IMR-90 (cell line): ENCODE data around the gene SYMPK. TPM values are rescaled to one million over a fixed set of nuclear protein-coding genes. Genes with fewer than 3 reads are reported as not detected.
A peak's percentile ranks its signal among the peaks of the same experiment; 100 is the strongest.

Experiments used
- ATAC-seq: fragments of 200-7000 bp; cut with Tn5 transposase; 2 replicates; pipeline ENCODE4 v1.9.1; 2020; ENCODE audit warnings: low read depth, mild to moderate bottlenecking, moderate library complexity
- BruUV-seq: library from RNA; stranded (reverse); fragments of 400-500 nt; replicated peaks from 2 replicates; lab custom pipeline; 2021; lab: Mats Ljungman, UMichigan
- CTCF ChIA-PET: fragments of 300-600 bp; formaldehyde crosslinking; extraction: SDS; loops from one replicate; lab custom pipeline; 2021; ENCODE audit warnings: antibody characterized with exemption; lab: Yijun Ruan, JAX
- POLR2A ChIA-PET: fragments of 300-600 bp; sonication (Branson Sonifier 250); formaldehyde crosslinking; loops from one replicate; lab custom pipeline; 2022; ENCODE audit warnings: antibody characterized with exemption; ENCODE audit not compliant: unreplicated experiment; lab: Charles Lee
- DNase-seq: peaks from one replicate; pipeline ENCODE4 v3.0.0; 2013
- H2AFZ ChIP-seq: replicated peaks from 2 replicates; pipeline ENCODE3; 2013; ENCODE audit warnings: low read length, mild to moderate bottlenecking; ENCODE audit not compliant: poor library complexity
- H2AK5ac ChIP-seq: 2 replicates; pipeline ENCODE4 v1.6.1; 2013; ENCODE audit warnings: low read depth, low read length, inconsistent platforms
- H2AK9ac ChIP-seq: replicated peaks from 2 replicates; pipeline ENCODE3; 2013; ENCODE audit warnings: mild to moderate bottlenecking, low read depth, low read length, moderate library complexity; ENCODE audit not compliant: poor library complexity
- H2BK120ac ChIP-seq: 2 replicates; pipeline ENCODE4 v1.6.1; 2013; ENCODE audit warnings: low read depth, low read length, inconsistent platforms
- H2BK15ac ChIP-seq: 3 replicates; pipeline ENCODE4 v1.6.1; 2013; ENCODE audit warnings: low read depth, low read length, inconsistent platforms
- H2BK20ac ChIP-seq: 2 replicates; pipeline ENCODE4 v1.6.1; 2013; ENCODE audit warnings: low read depth, mild to moderate bottlenecking, inconsistent platforms, low read length, moderate library complexity
- H2BK5ac ChIP-seq: 2 replicates; pipeline ENCODE4 v1.6.1; 2013; ENCODE audit warnings: mild to moderate bottlenecking, low read depth, low read length, inconsistent platforms; ENCODE audit not compliant: poor library complexity, severe bottlenecking
- H3K14ac ChIP-seq: replicated peaks from 2 replicates; pipeline ENCODE4 v1.6.1; 2013; ENCODE audit warnings: low read depth, low read length, inconsistent platforms
- H3K18ac ChIP-seq: 2 replicates; pipeline ENCODE4 v1.6.1; 2013; ENCODE audit warnings: low read depth, low read length, control low read depth
- H3K23ac ChIP-seq: 2 replicates; pipeline ENCODE4 v1.6.1; 2013; ENCODE audit warnings: low read depth, low read length, inconsistent platforms
- H3K27ac ChIP-seq: 2 replicates; pipeline ENCODE4 v1.5.1; 2013; ENCODE audit warnings: mild to moderate bottlenecking, control low read depth, low read length; ENCODE audit not compliant: insufficient read depth
- H3K27me3 ChIP-seq: 2 replicates; pipeline ENCODE4 v1.6.1; 2013; ENCODE audit warnings: low read length; ENCODE audit not compliant: control insufficient read depth, insufficient read depth
- H3K36me3 ChIP-seq: 2 replicates; pipeline ENCODE4 v1.6.1; 2013; ENCODE audit warnings: low read length, mixed read lengths; ENCODE audit not compliant: control insufficient read depth, insufficient read depth
- H3K4ac ChIP-seq: 2 replicates; pipeline ENCODE4 v1.6.1; 2013; ENCODE audit warnings: low read depth, low read length, inconsistent platforms
- H3K4me1 ChIP-seq: 2 replicates; pipeline ENCODE4 v1.6.1; 2013; ENCODE audit warnings: low read length, mixed read lengths; ENCODE audit not compliant: control insufficient read depth, insufficient read depth
- H3K4me2 ChIP-seq: 2 replicates; pipeline ENCODE4 v1.6.1; 2013; ENCODE audit warnings: low read depth, mild to moderate bottlenecking, control low read depth, low read length, moderate library complexity
- H3K4me3 ChIP-seq: 2 replicates; pipeline ENCODE4 v1.5.1; 2013; ENCODE audit warnings: low read depth, mild to moderate bottlenecking, control low read depth, low read length, moderate library complexity; ENCODE audit not compliant: insufficient read depth
- H3K56ac ChIP-seq: 2 replicates; pipeline ENCODE4 v1.6.1; 2013; ENCODE audit warnings: low read length, inconsistent platforms; ENCODE audit not compliant: insufficient read depth; ENCODE audit errors: extremely low read depth
- H3K79me1 ChIP-seq, 2 experiments: 2 replicates each; pipeline ENCODE4 v1.6.1; 2013; ENCODE audit warnings: low read length in 2 of 2, inconsistent platforms in 1 of 2, low read depth in 1 of 2
- H3K9ac ChIP-seq: 2 replicates; pipeline ENCODE4 v1.6.1; 2013; ENCODE audit warnings: low read depth, low read length, control low read depth
- H3K9me1 ChIP-seq: 2 replicates; pipeline ENCODE4 v1.6.1; 2013; ENCODE audit warnings: low read length, inconsistent platforms; ENCODE audit not compliant: insufficient read depth
- H3K9me3 ChIP-seq: 2 replicates; pipeline ENCODE4 v1.6.1; 2013; ENCODE audit warnings: low read length; ENCODE audit not compliant: control insufficient read depth, insufficient read depth
- H4K20me1 ChIP-seq: 2 replicates; pipeline ENCODE4 v1.6.1; 2013; ENCODE audit warnings: low read length, inconsistent platforms; ENCODE audit not compliant: insufficient read depth
- H4K5ac ChIP-seq: 2 replicates; pipeline ENCODE4 v1.6.1; 2013; ENCODE audit warnings: mild to moderate bottlenecking, low read depth, low read length, control low read depth
- H4K8ac ChIP-seq, 2 experiments: 2 replicates each; pipeline ENCODE4 v1.6.1; 2013; ENCODE audit warnings: low read depth in 2 of 2, low read length in 2 of 2, control low read depth in 1 of 2, inconsistent platforms in 1 of 2
- H4K91ac ChIP-seq: 2 replicates; pipeline ENCODE4 v1.6.1; 2013; ENCODE audit warnings: low read depth, low read length, inconsistent platforms; ENCODE audit not compliant: insufficient read depth
- BHLHE40 ChIP-seq: fragments of 150-350 bp; IDR thresholded peaks from 2 replicates; pipeline ENCODE4 v1.6.1; 2016; ENCODE audit warnings: mild to moderate bottlenecking, low read depth, low read length
- CEBPB ChIP-seq: IDR thresholded peaks from 2 replicates; pipeline ENCODE4 v1.6.1; 2012; ENCODE audit warnings: low read depth, low read length, improper control_type of control experiment
- CHD1 ChIP-seq: IDR thresholded peaks from 2 replicates; pipeline ENCODE4 v1.6.1; 2012; ENCODE audit warnings: low read depth, low read length, improper control_type of control experiment
- CTCF ChIP-seq: conservative IDR thresholded peaks from 2 replicates; pipeline ENCODE4 v1.5.1; 2012; ENCODE audit warnings: mild to moderate bottlenecking, low read depth, low read length, improper control_type of control experiment
- ELK1 ChIP-seq: fragments of 150-350 bp; IDR thresholded peaks from 2 replicates; pipeline ENCODE4 v1.6.1; 2016; ENCODE audit warnings: low read depth, mild to moderate bottlenecking, low read length, moderate library complexity, borderline replicate concordance
- FOS ChIP-seq: fragments of 150-350 bp; IDR thresholded peaks from 2 replicates; pipeline ENCODE4 v1.6.1; 2016; ENCODE audit warnings: low read depth, low read length
- MAFK ChIP-seq: IDR thresholded peaks from 2 replicates; pipeline ENCODE4 v1.6.1; 2012; ENCODE audit warnings: low read depth, low read length, improper control_type of control experiment
- MAZ ChIP-seq: IDR thresholded peaks from 2 replicates; pipeline ENCODE4 v1.6.1; 2012; ENCODE audit warnings: low read depth, mild to moderate bottlenecking, low read length, improper control_type of control experiment, moderate library complexity, borderline replicate concordance
- POLR2A ChIP-seq: IDR thresholded peaks from 2 replicates; pipeline ENCODE4 v1.6.1; 2012; ENCODE audit warnings: mild to moderate bottlenecking, low read depth, low read length
- RAD21 ChIP-seq: IDR thresholded peaks from 2 replicates; pipeline ENCODE4 v1.6.1; 2012; ENCODE audit warnings: low read length, improper control_type of control experiment
- RCOR1 ChIP-seq: IDR thresholded peaks from 2 replicates; pipeline ENCODE4 v1.6.1; 2012; ENCODE audit warnings: mild to moderate bottlenecking, low read length, improper control_type of control experiment; ENCODE audit not compliant: insufficient replicate concordance
- SMC3 ChIP-seq: fragments of 150-350 bp; IDR thresholded peaks from 2 replicates; pipeline ENCODE4 v1.6.1; 2016; ENCODE audit warnings: low read depth, mild to moderate bottlenecking, antibody characterized with exemption, low read length, moderate library complexity
- WGBS, 2 experiments: methylation state at CpG; one replicate each; pipeline versions ENCODE4 v1.1.5 to v1.1.7; 2013; ENCODE audit warnings: missing lambda C conversion rate in 2 of 2; ENCODE audit not compliant: insufficient read length in 1 of 2; ENCODE audit errors: extremely low coverage in 2 of 2; 5-methylcytosine and 5-hydroxymethylcytosine counted together
- dilution Hi-C: fragments of 300-500 bp; cut with HindIII; formaldehyde crosslinking; loops from one replicate; pipeline ENCODE4 v1.14.3; 2018; ENCODE audit warnings: low sequenced_read_pairs; ENCODE audit not compliant: unreplicated experiment
- in situ Hi-C: fragments of 300-500 bp; cut with MboI; formaldehyde crosslinking; loops from 3 replicates; pipeline ENCODE4 v1.14.3; 2019; ENCODE audit warnings: low sequenced_read_pairs, inconsistent platforms, mixed read lengths
- intact Hi-C: fragments of 100-400 bp; cut with micrococcal nuclease; formaldehyde crosslinking; loops from 2 replicates; pipeline ENCODE4 v1.10.0; 2022
- polyA plus RNA-seq, 3 experiments: library from polyadenylated mRNA; depleted of rRNA; stranded (reverse); fragments of >200 nt; gene quantifications; 2 replicates each; pipeline ENCODE4 v1.2.3, GENCODE V29; 2012; ENCODE audit warnings: low replicate concordance in 1 of 3
- total RNA-seq: library from RNA; depleted of rRNA; stranded (reverse); fragments of >200 nt; gene quantifications from 2 replicates; pipeline ENCODE4 v1.2.3, GENCODE V29; 2012
- TF ChIP-seq, protein P1 (sequence below): fragments of 150-350 bp; IDR thresholded peaks from 2 replicates; pipeline ENCODE4 v1.6.1; 2017; ENCODE audit warnings: mild to moderate bottlenecking, antibody characterized with exemption, low read length, low read depth

Gene SYMPK
- total and polyA plus RNA-seq, 2 of the 4 experiments (the other 2 are of a cell fraction) = 35.3 to 71.5 TPM

DNA sequence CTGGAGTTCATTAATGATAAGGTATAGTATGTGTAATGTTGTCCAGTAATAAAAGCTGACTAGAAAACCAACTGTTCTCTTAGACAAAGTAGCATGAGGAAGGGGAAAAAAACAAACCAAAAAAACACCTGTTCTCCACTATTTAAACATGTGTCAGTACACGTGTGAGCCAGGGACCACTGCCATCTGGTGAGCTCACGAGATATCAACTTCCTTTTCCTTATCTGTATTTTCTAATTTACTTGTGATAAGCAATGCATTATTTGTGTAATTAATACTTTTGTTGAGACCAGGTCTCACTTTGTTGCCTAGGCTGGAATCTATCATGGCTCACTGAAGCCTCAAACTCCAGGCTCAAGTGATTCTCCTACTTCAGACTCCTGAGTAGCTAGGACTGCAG, 89.6 kb downstream of the SYMPK start:
- no peaks in the 10 kb centered on the region for H3K9me3 ChIP-seq
- no peak overlapping the region for H3K18ac ChIP-seq
- H2BK5ac ChIP-seq = no peak overlapping the region
- peaks cover 4 to 14% of the 10 kb centered on the region in 2 experiments; a peak in 2 of 4 replicates for H3K79me1 ChIP-seq
- H2BK20ac ChIP-seq = no peak overlapping the region
- no TSS peak for BruUV-seq
- dilution Hi-C loops (no loop called here), intact Hi-C loops (no loop called here), in situ Hi-C loops (no loop called here)
- no peak overlapping the region for H2BK120ac ChIP-seq
- no peak overlapping the region for H4K8ac ChIP-seq
- peak overlapping the region; percentile 42 for H2AK9ac ChIP-seq
- POLR2A ChIA-PET = interaction anchor here (1.2 kb wide), 1 partner anchor 9 kb away, joined by 3 read pairs; the partner anchor contains the start of gene DMPK
- TF ChIP-seq POLR2A = no peak
- TF ChIP-seq RCOR1 = no peak
- TF ChIP-seq SMC3 = no peak
- TF ChIP-seq CTCF = no peak
- TF ChIP-seq BHLHE40 = no peak
- no peak for TF ChIP-seq MAZ
- TF ChIP-seq, protein P1, sequence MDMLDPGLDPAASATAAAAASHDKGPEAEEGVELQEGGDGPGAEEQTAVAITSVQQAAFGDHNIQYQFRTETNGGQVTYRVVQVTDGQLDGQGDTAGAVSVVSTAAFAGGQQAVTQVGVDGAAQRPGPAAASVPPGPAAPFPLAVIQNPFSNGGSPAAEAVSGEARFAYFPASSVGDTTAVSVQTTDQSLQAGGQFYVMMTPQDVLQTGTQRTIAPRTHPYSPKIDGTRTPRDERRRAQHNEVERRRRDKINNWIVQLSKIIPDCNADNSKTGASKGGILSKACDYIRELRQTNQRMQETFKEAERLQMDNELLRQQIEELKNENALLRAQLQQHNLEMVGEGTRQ = no peak
- no peak for TF ChIP-seq RAD21
- no peak for TF ChIP-seq FOS
- TF ChIP-seq CHD1 = no peak
- TF ChIP-seq MAFK = no peak
- no peak for TF ChIP-seq CEBPB
- no peak for TF ChIP-seq ELK1
- H4K5ac ChIP-seq = no peak overlapping the region
- no peak overlapping the region for H2AK5ac ChIP-seq
- no peak overlapping the region for H3K56ac ChIP-seq
- no peak overlapping the region for H2AFZ ChIP-seq
- H4K91ac ChIP-seq = no peak overlapping the region
- no peaks in the 10 kb centered on the region for H3K27me3 ChIP-seq
- no peak for ATAC-seq
- no peak overlapping the region for H2BK15ac ChIP-seq
- no peak overlapping the region for H3K4me2 ChIP-seq
- H3K4me3 ChIP-seq = no peak overlapping the region
- no CpG with 5 or more reads among the region's 2 CpGs for WGBS, 2 experiments
- no peaks in the 10 kb centered on the region for H3K4me1 ChIP-seq
- no peak overlapping the region for H3K27ac ChIP-seq
- no peak overlapping the region for H3K9ac ChIP-seq
- no peak overlapping the region for H3K4ac ChIP-seq
- CTCF ChIA-PET = interaction anchor here (0.6 kb wide), 1 partner anchor 29 kb away, joined by 6 read pairs; no protein-coding TSS in a partner anchor
- no peak overlapping the region for H3K23ac ChIP-seq
- no peak for DNase-seq
- H4K20me1 ChIP-seq = peaks cover 18% of the 10 kb centered on the region
- H3K9me1 ChIP-seq = no peaks in the 10 kb centered on the region; the same call in 1 of the 2 replicates
- no peak overlapping the region for H3K14ac ChIP-seq
- H3K36me3 ChIP-seq = peaks cover 31% of the 10 kb centered on the region
